GM18873 (cell line): ENCODE results near the gene LAMTOR3.
A peak's percentile ranks its signal among the peaks of the same experiment; 100 is the strongest.

Source experiments
- ATAC-seq: cut with Tn5 transposase; IDR thresholded peaks from one replicate; pipeline ENCODE4 v1.9.1; 2021; ENCODE audit warnings: mild to moderate bottlenecking, moderate library complexity, moderate number of reproducible peaks; ENCODE audit not compliant: unreplicated experiment, low FRiP score

LAMTOR3 gene

DNA sequence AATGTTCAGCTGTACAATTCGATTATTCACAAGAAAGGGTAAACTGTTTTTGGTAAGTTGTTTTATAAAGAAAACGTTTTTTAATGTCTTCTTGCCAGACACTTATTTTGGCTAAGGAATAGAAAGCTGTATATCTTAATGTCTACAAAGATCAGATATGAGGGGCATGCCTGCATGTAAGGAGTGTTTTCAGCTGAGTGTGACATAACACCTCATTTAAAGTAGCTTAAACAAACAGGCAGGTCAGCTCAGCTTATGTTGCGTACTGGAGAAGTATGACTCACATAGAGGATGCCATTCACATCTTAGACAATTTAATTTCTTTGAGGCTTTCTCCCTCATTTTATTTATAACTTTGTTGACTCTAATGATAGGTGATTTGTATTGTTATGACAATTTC is 30.4 kb downstream of the LAMTOR3 start:
- ATAC-seq, result no peak

DNA sequence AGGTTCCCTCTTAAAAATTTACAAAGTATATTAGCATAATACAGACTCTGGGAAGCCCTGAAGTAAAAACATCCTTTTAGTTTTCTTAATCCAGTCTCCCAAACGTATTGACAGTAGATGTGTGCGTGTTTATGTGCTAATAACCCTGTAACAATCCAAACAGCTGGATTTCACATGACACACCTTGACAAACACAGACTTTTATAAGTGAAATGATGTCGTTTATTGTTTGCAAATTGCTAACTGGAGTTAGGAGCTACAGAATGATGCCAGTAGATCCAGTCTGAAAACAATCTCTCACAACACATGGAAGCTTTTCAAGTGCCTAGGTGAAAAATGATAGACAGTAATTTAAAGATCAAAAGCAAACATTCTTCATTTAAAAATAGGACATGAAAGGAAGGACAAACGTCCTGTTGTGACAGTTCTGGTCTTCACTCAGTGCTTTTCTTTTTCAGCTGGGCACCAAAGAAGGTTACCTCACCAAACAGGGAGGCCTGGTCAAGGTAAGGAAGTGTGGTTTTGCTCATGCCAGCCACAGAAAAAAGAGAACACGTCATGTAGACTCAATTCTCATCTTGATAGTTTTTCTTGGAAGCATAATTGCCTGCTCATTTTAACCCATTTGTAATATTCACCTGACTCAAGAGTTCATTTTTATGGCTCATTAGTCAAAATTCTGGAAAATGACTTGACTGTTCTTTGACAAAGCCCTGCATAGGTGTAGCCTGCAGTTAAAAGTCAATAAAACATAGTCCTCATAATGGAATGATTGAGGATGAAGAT is 32.9 kb downstream of the LAMTOR3 start:
- ATAC-seq, result peak; percentile 70

DNA sequence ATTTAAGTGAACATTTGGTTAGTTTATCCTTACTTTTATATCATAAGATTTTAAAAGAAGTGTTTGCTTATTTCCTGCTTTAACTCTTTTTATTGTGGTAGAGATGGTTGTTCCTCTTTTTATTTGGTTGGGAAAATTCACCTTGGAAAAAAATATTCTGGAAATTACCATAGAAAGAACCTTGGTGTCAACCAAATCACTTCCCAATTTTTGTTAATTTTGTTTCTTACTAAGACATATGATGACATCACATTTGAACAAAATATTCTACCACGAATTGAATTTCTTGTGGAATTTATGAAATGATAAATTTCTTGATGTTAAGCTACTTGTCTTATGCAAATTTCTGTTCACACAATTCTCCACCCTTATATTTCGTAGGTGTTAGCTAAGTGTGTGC is 33.7 kb downstream of the LAMTOR3 start:
- no peak for ATAC-seq

DNA sequence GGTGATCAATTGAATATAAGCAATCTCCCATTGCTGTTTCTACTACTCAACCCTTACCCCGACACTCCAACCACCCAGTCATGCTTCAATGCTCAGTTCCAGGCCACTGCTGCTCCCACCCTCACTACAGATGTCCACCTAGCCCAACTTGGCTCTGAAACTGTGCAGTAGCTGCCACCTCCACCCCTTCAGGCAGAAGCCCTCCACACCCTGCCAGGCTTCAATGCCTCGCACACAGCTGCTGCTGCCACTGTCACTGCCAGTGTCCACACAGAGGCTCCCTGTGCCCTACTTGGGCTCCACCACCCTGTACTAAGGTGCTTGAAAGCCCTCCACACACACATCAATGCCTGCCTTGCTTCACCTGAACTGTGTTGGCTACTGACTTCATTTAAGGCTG is 34.6 kb downstream of the LAMTOR3 start:
- no peak for ATAC-seq

DNA sequence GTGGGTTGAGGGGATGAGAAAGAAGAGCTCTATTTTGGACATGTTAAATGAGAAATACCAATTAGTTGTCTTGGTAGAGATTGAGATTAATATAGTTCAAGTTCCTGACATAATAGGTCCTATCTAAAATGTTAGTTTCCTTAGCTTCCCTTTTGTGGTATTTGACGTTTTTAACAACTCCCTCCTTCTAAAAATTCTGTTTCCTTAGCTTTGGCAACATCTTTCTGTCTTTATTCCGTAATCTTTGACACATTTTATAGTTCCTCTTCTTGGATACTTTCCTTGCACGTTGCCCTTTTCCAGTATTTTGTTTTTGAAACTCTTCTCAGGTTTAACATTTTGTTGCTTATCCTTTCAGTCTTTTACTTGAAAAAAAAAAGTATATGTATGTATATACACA is 36.9 kb downstream of the LAMTOR3 start:
- no peak for ATAC-seq

DNA sequence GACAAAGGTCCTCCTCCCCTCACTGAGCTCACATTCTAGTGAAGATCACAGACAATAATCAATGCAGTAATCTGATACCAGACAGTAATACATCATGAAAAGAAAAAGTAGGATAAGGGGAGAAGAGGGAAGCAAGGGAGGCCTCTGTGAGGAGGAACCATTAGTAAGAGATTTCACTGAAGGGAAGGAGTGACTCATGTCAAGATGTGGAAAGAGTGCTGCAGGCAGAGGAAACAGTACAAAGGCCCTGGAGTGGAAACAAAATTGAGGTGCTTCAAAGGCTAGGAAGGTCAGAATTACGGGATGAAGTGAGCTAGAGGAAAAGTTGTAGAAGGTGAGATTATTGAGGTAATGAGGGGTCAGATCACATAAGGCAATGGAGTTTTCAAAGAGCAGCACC is 38.1 kb downstream of the LAMTOR3 start:
- no peak for ATAC-seq

DNA sequence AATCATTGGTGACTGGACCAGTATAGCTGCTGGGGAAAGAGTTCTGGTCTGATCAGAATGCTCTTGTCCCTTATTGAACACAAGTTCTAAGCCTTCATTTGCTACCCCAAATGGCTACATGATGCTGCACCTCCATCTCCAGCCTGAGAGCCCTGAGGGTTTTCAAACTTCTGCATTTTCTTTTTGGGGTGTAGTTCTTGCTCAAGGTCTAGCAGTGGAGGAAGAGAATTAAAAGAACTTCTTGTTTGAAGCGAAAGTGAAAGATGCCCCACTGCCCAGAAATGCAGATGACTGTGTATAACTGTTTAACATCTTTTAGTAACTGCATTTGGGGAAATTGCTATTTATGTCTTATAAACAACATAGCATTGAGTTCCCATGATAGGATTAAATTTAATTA is 38.5 kb downstream of the LAMTOR3 start:
- no peak for ATAC-seq

DNA sequence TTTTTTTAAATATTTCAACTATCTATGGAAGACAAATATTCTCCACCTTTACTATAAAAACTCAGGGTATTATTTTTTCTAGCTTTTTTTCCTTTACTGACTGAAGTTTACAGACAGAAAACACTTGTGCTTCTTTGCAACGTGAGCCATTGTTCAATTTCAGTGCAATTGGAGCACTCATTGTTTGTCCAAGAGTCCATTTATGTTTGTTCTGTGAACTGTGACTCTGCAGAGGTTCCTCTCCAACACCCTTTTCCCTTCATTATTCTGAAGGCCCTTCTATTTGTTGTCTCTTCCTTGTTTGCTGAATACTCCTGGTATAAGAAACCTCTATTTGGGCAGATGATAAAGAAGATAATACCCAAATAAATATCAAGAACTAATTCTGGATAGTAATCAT is 40.2 kb downstream of the LAMTOR3 start:
- ATAC-seq, result no peak

DNA sequence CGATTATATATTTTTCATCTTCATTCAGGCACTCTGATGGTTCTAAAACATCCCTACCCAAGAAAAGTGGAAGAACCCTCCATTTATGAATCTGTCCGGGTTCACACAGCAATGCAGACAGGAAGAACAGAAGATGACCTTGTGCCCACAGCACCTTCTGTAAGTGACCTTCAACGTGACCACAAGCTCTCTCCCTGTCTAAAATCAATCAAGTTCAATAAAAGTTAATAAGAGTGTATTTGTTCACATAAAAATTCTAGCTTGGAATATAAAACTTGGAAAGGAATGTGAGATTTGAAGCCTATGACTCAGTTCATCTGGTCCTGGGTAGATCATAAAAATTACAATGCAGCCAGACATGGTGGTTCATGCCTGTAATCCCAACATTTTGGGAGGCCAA is 41.0 kb downstream of the LAMTOR3 start:
- ATAC-seq, result no peak

DNA sequence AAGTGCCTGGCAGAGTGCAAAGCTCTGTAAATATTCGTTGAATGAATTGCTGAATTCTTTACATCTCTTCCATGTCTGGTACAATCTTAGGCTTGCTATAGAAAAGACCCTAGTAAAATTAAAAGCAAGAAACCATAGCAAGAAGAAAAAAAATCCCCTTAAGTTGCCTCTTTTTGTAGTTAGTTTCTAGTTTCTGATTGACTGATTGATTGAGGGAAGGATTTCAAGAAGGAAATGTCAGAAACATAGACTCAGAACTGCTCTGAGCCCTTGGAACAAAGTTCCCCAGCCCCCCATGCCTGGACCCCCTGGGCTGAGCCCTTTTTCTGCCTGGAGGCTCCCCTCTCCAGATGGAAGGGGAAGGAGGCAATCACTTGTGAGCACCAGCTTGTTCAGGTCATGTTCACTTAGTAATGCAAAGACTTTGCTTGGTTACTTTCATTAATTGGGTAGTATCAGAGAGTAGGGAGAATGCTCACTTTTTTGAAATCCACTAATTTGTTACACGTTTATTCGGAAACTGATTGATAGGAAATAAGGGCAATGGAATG is 42.0 kb downstream of the LAMTOR3 start:
- ATAC-seq, result no peak

DNA sequence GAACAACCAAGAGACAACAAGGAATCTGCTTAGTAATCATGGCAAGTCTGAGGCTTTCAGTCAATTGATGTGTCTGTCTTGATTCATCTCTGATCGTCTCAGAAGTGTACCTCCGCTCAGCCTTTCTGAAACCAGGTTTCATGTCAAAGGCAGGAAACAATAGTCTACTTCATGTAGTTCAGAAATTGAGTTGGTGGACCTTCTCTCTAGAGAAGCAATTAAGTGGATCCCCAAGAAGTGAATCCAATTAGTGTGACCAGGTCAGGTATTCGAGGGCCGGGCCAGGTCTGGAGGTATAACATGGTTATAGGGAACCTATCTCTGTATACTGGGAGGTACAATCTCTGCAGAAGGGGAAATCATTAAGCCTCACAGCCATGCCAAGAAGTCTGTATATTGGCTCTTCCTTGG is 45.6 kb downstream of the LAMTOR3 start:
- peak; percentile 39 for ATAC-seq

DNA sequence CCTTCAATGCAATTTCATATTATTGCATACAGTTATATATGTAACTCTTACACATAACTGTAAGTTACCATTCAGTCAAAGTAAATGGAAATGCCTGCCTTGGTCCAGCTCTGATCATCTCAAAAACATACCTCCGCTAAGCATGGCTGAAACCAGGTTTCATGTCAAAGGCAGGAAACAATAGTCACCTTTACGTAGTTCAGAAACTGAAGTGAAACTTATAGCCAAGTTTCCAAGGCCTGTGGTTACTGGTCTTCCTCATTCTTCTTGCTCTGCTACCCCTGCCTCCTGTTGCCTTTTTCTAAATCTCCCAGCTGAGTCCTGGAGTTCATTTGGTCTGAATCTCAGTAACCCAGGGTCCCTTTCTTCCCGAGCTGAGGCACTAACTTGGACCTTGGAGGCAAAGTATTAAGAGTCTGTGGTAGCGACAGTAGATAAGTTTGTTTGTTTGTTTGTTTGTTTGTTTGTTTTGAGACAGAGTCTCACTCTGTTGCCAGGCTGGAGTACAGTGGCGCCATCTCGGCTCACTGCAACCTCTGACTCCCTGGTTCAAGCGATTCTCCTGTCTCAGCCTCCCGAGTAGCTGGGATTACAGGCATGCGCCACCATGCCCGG is 46.8 kb downstream of the LAMTOR3 start:
- peak; percentile 65 for ATAC-seq

DNA sequence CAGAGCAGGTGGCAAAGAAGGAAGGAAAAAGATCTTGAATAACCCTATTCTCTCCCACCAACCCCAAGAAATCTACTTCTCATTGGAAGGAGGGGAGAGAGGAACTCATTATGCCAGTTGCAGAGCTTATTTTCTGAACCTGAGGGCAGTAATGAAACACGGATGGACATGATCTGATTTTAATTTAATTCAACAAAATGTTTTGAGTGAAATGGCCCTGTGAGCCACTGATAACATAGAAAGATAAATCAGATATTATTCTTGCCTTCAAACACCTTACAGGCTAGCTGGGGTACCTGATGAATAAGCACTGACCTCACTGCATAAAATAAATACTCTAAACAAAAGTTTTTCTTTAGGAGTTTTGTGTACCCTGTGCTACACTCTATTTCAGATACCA is 47.3 kb downstream of the LAMTOR3 start:
- no peak for ATAC-seq

DNA sequence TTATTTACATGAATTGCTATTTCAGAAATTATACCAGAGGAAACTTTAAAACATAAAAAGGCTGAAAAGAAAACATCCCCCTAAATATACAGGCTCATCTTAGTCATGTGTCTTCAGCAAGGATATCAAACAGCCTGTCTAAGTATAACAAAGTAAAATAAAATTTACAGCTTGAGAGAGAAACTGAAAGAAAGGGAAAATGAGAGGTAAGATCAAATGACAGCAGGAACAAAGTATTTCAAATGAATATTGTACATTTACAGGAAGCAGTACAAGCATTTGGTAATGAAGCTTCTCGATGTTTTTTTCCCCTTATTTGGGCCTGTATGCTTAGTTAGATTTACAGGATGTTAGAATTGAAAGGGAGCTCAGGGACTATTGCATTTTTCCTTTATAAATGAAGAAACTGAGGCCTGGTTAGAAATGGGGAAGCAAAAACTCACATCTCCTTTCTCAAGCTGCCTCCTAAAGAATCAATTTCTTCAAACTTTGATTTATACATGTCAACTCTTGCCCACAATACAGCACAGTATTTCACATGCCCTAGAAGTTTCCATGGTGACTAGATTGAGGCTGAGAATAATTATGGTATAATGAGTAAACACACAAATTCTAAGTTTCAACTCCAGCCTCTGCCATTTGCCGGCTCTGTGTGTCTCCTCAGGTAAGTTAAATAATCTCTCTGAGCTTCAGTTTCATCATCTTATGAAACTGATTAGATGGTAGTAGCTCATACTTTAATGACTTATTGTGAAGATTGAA is 48.3 kb downstream of the LAMTOR3 start:
- no peak for ATAC-seq

DNA sequence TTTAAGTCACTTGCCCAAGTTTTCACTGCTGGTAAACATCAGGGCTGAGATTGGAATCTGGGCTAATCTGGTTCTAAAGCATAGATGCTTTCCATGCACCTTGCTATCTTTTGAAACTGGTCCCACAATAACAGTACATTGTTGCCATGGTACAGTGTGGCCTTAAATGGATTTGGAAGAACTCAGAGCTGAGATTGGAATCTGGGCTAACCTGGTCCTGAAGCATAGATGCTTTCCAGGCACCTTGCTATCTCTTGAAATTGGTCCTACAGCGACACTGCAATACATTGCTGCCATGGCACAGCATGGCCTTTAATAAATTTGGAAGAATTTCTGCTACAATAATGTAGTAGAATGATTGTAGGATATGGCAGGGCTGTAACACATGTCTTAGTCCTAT is 49.0 kb downstream of the LAMTOR3 start:
- ATAC-seq, result no peak

DNA sequence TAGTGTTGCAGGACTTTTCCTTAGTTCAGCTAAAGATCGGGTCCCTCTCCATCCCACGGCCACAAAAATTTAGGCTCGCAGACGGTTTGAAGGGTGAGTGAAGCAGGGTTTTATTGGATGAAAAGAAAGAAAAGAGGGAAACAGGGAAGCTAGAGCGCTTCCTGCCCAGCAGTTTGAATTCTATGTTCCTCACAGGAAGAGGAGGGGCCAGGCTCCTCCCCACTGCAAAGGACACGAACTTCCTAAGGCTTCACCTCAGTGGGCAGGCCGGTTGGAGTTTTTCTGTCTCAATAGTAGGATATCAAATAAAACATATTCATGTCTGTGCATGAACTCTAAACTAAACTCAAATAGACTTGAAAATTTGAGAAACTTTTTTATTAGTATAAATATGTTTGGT is 50.2 kb downstream of the LAMTOR3 start:
- no peak for ATAC-seq

DNA sequence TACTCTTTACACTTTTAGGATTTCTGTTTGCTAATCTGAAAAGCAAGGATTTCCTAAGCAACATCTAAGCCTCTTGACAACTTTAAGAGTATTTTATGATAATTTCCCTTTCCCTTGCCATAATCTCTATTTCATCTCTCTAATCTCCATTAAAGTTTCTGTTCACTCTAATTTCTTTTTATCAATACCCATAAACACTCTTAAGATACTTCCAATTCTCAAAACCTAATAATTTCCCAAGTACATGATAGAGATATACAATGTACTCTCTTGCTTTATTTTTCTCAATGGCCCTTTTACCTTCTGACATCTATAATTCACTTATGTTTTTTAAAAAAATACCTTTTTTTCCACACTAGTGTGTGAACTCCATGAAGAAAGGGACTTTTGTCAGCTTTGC is 50.8 kb downstream of the LAMTOR3 start:
- no peak for ATAC-seq

DNA sequence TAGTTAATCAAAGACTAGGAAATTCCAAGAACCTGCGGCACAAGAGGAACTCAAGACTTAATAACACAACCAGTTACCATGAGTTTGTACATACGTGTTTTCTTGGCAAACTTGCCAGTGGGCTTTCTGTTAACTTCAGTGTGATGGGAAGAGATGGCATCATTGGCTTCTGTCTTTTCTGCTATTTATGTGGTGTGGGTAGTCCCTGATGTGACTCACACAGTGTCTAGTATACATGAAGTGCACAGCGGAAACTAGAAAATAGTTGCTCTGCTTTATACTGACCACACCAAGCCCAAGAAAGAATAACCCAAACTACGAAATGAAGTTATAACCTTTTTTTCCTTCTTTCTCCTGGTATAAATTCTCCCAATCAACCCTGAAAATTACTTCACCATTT is 53.1 kb downstream of the LAMTOR3 start:
- no peak for ATAC-seq

DNA sequence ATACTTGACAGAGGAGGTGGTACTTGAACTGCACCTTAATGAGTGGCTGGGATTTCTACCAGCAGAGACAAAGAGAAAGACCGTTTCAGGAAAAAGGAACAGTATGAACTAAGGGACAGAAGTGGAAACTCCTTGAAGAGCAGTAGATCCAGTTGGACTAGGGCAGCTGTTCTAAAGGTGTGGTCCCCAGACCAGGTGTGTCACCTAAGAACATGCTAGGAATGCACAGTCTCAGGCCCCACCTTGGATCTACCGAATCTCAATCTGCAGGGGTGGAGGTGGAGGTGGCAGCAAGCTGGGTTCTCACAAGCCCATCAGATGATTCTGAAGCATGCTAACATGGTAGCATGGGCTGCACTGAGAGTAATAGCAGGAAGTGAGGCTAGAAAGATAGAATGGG is 55.3 kb downstream of the LAMTOR3 start:
- ATAC-seq, result no peak

DNA sequence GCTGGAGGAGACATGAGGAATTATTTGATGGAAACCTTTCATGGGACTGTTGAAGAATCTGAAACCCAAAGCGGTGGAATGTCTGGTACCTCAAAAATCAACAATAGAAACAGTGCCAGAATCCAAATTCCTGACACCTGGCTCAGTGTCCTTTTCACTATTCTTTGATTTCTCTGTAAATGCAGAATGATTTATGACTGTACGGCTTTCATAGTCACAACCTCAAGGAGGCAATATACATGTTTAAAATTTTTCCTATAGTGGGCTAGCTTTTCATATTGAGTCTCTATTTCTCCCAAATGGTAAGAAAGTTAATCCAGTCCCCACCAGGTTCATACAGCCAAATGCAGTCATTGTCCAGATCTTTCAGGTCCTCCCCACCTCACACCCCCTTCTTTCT is 58.3 kb downstream of the LAMTOR3 start:
- ATAC-seq, result no peak

DNA sequence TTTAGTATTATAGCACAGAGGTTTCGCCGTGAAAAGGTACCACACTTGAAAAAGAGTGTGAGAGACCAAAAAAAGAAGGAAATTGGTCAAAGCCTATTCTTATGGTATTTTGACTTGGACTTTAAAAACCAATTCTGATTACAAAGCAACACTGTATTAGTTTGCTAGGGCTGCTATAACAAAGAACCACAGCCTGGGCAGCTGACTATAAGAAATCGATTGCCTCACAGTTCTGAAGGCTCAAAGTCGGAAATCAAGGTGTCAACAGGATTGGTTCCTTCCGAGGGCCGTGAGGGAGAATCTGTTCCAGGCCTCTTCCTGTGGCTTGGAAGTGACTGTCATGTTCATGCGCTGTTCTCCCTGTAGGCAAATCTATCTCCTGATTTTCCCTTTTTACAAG is 59.7 kb downstream of the LAMTOR3 start:
- ATAC-seq, result no peak
